ENCODE data around the gene STAG1.
A peak's percentile ranks its signal among the peaks of the same experiment; 100 is the strongest.
"Not testable (repeated sequence)": the region's sequence is repeated elsewhere in the genome, so short reads cannot be mapped to it uniquely, and the experiment has no call there.

The STAG1 gene

GRCh38 chr3:136626493-136626892, 125.7 kb downstream of the STAG1 start:
- TF ChIP-seq, protein P1, sequence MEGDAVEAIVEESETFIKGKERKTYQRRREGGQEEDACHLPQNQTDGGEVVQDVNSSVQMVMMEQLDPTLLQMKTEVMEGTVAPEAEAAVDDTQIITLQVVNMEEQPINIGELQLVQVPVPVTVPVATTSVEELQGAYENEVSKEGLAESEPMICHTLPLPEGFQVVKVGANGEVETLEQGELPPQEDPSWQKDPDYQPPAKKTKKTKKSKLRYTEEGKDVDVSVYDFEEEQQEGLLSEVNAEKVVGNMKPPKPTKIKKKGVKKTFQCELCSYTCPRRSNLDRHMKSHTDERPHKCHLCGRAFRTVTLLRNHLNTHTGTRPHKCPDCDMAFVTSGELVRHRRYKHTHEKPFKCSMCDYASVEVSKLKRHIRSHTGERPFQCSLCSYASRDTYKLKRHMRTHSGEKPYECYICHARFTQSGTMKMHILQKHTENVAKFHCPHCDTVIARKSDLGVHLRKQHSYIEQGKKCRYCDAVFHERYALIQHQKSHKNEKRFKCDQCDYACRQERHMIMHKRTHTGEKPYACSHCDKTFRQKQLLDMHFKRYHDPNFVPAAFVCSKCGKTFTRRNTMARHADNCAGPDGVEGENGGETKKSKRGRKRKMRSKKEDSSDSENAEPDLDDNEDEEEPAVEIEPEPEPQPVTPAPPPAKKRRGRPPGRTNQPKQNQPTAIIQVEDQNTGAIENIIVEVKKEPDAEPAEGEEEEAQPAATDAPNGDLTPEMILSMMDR (conservative IDR thresholded peaks at IDR 0.05) = no peak
- H3K27ac ChIP-seq = peak overlapping the region; percentile 56

DNA sequence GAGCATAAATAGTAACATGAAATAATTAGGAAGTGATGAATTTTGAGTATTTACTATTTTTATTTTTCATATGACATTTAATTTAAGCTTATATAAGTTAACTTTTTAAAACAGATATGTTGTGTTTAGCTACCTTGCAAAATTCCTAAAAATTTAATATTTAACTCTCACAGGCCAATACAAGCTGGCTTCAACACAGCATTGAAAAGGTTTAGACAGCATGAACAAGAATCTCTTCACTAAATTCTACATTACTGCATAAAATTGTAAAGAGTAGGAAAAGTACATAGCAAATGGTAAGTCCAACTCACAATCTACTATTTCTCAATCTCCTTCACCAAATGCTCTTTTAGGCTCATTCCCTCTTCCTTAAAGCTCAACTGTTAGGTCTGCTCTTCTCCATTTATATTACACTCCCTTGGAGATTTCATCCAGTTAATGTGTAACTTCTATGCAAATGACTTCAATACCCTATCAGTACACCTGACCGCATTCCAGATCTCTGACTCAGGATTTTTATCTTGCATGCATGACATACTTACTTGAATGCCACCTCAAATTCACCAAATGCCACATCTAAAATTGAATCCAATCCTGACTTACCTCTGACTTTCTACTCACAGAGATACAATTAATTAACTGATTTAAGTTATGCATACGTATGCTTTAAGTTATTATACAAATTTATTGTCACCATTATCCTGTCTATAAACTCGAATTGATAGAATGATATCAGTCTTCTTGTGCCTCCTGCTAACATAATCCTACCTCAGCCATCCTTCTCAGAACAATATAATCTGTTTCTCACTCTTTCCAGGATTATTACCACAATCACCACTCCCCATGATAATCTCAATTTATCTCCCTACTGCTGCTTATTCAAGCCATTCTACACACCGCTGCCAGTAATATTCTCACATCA, 127.0 kb downstream of the STAG1 start:
- TF ChIP-seq, protein P1 (conservative IDR thresholded peaks at IDR 0.05) = no peak
- H3K27ac ChIP-seq = peak overlapping the region; percentile 56

- TF ChIP-seq, protein P1 (conservative IDR thresholded peaks at IDR 0.05) = no peak
- H3K27ac ChIP-seq = peak overlapping the region; percentile 56
Measured at GRCh38 chr3:136624371-136624770, 127.8 kb downstream of the STAG1 start.

- H3K27ac ChIP-seq = no peak overlapping the region
- TF ChIP-seq, protein P1 (conservative IDR thresholded peaks at IDR 0.05) = no peak
Measured at GRCh38 chr3:136621628-136622027, 130.6 kb downstream of the STAG1 start.

DNA sequence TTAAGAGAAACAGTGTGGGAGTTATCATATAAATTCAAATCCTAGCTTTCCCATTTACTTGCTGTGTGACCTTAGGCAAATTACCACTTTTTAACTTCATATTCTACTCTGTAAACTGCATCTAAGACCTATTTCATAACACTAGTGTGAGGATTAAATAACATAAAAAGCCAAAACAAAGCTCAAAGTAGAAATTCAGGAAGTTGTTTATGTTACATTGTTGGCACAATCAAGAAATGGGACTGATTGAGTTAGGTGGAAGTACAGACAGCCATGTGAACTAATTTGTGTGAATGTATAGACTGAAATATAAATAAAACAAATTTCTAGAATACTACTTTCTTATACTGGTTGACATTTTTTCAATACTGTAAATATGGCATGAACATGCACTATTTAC, 131.7 kb downstream of the STAG1 start:
- TF ChIP-seq, protein P1 (conservative IDR thresholded peaks at IDR 0.05) = no peak
- no peak overlapping the region for H3K27ac ChIP-seq

DNA sequence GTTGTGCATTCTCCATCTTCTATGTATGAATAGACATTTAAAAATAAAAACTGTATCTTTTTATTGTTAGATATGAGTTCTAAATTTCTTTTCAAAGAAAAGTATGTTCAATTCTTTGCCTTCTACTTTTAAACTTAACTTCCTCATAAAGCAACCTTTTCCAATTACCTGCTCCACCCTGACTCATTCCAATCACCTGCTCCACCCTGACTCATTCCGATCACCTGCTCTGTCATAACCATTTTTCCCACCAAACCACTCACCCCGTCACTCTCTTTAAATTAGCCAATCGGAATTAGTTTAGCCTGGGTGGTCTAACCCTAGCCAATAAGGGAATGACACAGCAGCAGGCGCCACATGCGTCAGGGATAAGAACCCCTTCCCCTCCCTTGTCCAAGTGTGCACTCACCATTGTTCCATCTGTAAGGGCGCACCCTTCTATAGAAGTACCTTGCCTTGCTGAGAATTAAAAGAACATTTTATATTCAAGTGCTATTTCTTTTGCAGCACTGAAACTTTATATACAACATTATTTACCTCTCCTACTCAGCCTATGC, 134.1 kb downstream of the STAG1 start:
- not testable (repeated sequence) for H3K27ac ChIP-seq

DNA sequence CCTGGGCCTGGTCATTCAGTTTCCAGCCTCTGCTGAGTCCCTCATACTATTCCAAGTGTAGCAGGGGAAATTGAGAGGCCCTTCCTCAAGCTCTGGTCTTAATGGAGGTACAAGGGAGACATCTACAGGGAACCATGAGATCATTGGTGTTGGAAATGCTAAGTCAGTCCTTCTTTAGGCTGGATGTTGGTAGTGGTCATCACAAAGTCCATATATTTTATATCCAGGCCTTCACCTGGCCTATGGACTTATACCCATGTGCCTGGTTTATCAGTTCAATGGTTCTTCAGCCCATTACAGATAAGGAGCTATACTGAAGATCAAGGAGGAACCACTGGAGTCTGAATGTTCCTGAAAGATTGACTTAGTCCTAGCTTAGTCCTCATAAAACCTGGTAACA, 135.0 kb downstream of the STAG1 start:
- TF ChIP-seq, protein P1 (conservative IDR thresholded peaks at IDR 0.05) = no peak
- no peak overlapping the region for H3K27ac ChIP-seq

DNA sequence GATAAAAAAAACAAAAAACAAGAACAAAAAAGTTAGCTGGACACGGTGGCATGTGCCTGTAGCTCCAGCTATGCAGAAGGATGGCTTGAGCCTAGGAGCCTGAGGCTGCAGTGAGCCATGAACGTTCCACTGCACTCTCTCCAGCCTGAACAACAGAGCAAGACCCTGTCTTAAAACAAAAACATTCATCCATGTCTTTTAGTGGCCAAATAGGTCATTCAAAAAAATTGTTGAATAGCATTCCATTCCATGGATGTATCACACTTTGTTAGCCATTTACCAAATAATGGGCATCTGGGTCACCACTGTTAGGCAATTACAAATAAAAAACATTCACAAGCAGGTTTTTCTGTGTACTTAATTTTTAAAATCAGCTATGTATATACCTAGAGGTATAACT, 139.7 kb downstream of the STAG1 start:
- H3K27ac ChIP-seq = no peak overlapping the region
- TF ChIP-seq, protein P1 (conservative IDR thresholded peaks at IDR 0.05) = no peak
